Effector memory CD8-positive, alpha-beta T cell (primary cell): Measurements from ENCODE around the gene VAV1.
A peak's percentile ranks its signal among the peaks of the same experiment; 100 is the strongest.
"Not testable (repeated sequence)": the region's sequence is repeated elsewhere in the genome, so short reads cannot be mapped to it uniquely, and the experiment has no call there.

Source experiments
- ATAC-seq: fragments of 150-1000 bp; cut with Tn5 transposase; replicated peaks from 2 replicates; pipeline ENCODE4 v1.10.0; 2021; ENCODE audit warnings: mild to moderate bottlenecking, moderate library complexity
- DNase-seq, 3 experiments: peaks; one replicate each; pipeline ENCODE4 v3.0.0; 2021
- H3K27ac Mint-ChIP-seq, 2 donors: one replicate each; pipeline ENCODE4 v1.8.0; 2022; ENCODE audit warnings: mild to moderate bottlenecking in 2 of 2, mixed read lengths in 2 of 2, moderate library complexity in 2 of 2
- H3K27me3 Mint-ChIP-seq, 2 donors: one replicate each; pipeline ENCODE4 v1.8.0; 2022; ENCODE audit warnings: mixed read lengths in 2 of 2
- H3K36me3 Mint-ChIP-seq: one replicate; pipeline ENCODE4 v1.8.0; 2022; ENCODE audit warnings: mild to moderate bottlenecking, moderate library complexity, mixed read lengths; ENCODE audit not compliant: insufficient read depth
- H3K4me1 Mint-ChIP-seq, 2 donors: one replicate each; pipeline ENCODE4 v1.8.0; 2022; ENCODE audit warnings: low read depth in 2 of 2, mixed read lengths in 2 of 2
- H3K4me3 Mint-ChIP-seq, 2 donors: one replicate each; pipeline ENCODE4 v1.8.0; 2022; ENCODE audit warnings: mild to moderate bottlenecking in 2 of 2, mixed read lengths in 2 of 2, moderate library complexity in 2 of 2
- H3K9me3 Mint-ChIP-seq, 2 donors: one replicate each; pipeline ENCODE4 v1.8.0; 2022; ENCODE audit warnings: mixed read lengths in 2 of 2

Gene VAV1

DNA sequence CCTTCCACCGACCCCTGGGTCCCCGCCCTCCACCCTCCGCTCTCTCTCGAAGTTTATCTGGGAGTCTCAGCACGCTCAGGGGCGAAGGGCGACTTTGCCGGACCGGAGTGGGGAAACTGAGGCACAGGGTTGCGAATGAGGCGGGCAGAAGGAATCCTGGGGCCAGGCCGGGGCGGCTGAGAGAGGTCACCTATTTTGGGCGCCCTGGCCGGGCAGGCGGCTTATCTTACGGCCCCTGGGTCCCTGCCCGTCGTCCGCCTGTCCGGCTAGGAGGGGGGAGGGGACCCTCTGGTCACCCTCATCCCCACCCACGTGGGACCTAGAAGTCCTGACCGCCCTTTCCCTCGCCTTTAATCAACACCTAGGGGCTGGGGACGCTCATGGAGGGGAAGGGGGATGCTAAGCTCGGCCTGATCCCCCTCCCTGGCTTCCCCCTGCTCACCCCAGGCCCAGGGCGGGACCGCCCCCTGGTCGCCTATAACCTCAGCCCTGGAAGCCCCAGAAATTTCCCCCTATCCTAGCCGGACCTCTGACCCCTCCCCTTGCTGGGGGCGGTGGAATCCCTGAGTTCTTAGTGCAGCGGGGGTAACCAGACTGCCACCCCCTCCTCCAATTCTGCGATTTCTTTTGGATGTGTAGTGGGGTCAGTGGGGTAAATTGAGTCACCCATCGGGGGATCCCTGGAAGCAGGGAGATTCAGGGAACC lies 32.5 kb upstream of the VAV1 start:
- Mint-ChIP-seq H3K36me3 (peaks cover 29% of the 10 kb centered on the region), H3K27me3 (no peaks in the 10 kb centered on the region), H3K4me3 (peak overlapping the region; percentile 87 to 97), H3K4me1 (peaks cover 27 to 34% of the 10 kb centered on the region in 2 donors), H3K9me3 (no peaks in the 10 kb centered on the region), H3K27ac (peak overlapping the region in 1 of 2 donors; percentile 97)
- no peak for ATAC-seq
- DNase-seq: no peak

DNA sequence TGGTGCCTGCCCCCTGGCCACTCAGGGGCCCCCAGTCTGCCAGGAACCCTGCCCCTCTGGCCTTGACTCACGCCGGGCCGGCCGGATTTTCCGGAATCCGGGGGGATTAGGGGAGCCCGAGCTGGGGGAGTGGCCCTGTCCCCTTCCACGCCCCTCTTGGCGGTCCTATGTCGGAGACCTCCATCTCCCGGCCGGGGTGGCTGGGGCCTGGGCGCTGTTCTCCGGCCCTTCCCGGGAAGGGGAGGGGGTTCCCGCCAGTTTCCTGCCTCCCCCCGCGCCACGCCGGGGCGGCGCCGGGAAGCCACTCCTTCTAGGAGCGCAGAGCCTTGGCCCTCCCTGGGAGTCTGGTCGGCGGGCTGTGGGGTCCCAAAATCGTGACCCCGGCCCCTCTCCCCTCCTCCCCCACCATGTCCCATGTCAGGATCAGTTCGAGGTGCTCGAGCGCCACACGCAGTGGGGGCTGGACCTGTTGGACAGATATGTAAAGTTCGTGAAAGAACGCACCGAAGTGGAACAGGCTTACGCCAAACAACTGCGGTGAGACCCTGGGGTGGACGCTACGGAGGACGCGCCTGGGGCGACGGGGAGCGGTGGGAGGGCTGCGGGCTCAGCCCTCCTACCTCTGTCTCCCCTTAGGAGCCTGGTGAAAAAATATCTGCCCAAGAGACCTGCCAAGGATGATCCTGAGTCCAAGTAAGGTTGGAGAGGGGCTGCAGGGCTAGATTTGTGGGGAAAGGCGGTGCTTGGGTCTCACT lies 31.7 kb upstream of the VAV1 start:
- DNase-seq: no peak
- H3K4me3 Mint-ChIP-seq: peak overlapping the region; percentile 87 to 97
- no peaks in the 10 kb centered on the region for H3K9me3 Mint-ChIP-seq
- peaks cover 26% of the 10 kb centered on the region for H3K36me3 Mint-ChIP-seq
- H3K27me3 Mint-ChIP-seq: no peaks in the 10 kb centered on the region
- H3K4me1 Mint-ChIP-seq: peaks cover 25 to 34% of the 10 kb centered on the region in 2 donors
- H3K27ac Mint-ChIP-seq: peak overlapping the region in 1 of 2 donors; percentile 28
- no peak for ATAC-seq

DNA sequence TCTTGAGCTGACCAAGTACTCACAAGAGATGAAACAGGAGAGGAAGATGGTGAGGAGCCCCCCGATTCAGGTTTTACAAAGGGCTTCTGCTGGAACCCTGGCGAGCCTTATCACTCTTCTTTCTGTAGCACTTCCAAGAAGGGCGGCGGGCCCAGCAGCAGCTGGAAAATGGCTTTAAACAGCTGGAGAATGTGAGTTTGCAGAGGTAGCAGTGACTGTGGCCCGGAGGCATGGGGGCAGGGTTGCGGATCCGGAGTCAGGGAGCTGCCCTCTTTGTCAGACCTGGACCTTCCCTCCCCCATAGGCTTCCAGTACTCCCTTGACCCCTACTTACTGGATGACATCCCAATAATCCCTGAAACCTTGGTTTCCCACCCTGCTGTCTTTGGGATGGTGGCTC lies 29.4 kb upstream of the VAV1 start:
- Mint-ChIP-seq H3K36me3 (peaks cover 20% of the 10 kb centered on the region), H3K4me1 (peaks cover 13 to 19% of the 10 kb centered on the region in 2 donors), H3K27me3 (no peaks in the 10 kb centered on the region), H3K27ac (peak overlapping the region in 1 of 2 donors; percentile 58), H3K9me3 (no peaks in the 10 kb centered on the region), H3K4me3 (no peak overlapping the region)
- no peak for ATAC-seq
- no peak for DNase-seq

DNA sequence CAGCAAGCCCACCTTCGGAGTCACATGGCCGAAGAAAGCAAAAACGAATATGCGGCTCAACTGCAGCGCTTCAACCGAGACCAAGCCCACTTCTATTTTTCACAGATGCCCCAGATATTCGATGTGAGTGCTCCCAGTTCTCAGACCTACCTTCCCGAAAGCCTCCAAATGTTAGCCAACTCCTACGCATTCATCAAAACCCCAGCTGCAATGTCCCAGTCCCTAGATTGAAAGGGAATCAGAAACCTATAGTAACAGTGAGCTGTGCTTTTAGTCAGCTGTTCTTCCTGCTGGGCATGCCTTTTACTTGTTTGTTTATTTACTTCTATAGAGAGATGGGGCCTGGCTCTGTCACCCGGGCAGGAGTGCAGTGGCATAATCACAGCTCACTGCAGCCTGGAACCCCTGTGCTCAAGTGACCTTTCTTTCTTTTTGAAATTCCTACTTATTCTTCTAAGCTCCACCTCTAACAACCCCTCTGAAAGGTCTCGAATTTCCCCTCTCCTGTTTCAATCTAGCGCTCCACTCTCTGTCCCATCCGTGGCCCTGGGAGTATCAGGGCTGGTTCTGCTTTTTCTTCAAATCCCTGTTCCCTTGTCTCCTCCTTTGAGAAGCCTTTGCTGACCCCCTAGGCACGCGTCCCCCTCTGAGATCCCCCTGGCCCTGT lies 28.7 kb upstream of the VAV1 start:
- no peak overlapping the region for H3K4me3 Mint-ChIP-seq
- peaks cover 20% of the 10 kb centered on the region for H3K36me3 Mint-ChIP-seq
- H3K4me1 Mint-ChIP-seq: peaks cover 5 to 12% of the 10 kb centered on the region in 2 donors
- no peaks in the 10 kb centered on the region for H3K27me3 Mint-ChIP-seq
- DNase-seq (no peak), ATAC-seq (no peak)
- no peak overlapping the region for H3K27ac Mint-ChIP-seq
- no peaks in the 10 kb centered on the region for H3K9me3 Mint-ChIP-seq

DNA sequence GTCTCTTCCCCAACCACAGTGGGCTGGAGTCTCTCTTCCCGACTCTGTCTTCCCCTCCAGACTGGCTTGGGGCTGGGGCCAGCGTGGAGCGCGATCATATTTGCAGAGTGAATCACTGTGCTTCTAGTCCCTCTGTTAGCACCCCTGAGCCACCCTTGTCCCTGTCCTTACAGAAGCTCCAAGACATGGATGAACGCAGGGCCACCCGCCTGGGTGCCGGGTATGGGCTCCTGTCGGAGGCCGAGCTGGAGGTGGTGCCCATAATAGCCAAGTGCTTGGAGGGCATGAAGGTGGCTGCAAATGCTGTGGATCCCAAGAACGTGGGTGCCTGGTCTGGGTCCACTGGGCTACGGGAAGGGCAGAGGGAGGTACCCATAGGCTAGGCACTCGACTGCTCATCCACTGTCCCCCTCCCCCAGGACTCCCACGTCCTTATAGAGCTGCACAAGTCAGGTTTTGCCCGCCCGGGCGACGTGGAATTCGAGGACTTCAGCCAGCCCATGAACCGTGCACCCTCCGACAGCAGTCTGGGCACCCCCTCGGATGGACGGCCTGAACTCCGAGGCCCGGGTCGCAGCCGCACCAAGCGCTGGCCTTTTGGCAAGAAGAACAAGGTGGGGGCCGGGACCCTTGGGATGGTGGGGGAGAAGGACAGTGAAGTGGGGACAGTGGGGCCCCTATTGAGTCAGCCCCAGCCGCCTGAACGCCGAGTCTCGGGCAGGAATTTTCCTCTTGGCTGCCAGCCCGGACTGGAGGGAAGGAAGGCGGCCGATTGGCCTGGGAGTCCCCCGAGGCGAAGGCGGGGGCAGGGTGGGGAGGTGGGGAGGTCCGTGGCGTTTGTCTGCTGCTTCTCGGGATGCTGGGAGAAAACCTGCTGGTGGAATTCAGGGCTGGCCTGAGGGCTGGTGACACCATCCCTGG lies 27.9 kb upstream of the VAV1 start:
- DNase-seq (no peak), ATAC-seq (no peak)
- H3K36me3 Mint-ChIP-seq: peaks cover 23% of the 10 kb centered on the region
- no peak overlapping the region for H3K4me3 Mint-ChIP-seq
- no peaks in the 10 kb centered on the region for H3K9me3 Mint-ChIP-seq
- H3K27ac Mint-ChIP-seq: no peak overlapping the region
- H3K27me3 Mint-ChIP-seq: no peaks in the 10 kb centered on the region
- peaks cover 0 to 7% of the 10 kb centered on the region in 2 donors for H3K4me1 Mint-ChIP-seq

DNA sequence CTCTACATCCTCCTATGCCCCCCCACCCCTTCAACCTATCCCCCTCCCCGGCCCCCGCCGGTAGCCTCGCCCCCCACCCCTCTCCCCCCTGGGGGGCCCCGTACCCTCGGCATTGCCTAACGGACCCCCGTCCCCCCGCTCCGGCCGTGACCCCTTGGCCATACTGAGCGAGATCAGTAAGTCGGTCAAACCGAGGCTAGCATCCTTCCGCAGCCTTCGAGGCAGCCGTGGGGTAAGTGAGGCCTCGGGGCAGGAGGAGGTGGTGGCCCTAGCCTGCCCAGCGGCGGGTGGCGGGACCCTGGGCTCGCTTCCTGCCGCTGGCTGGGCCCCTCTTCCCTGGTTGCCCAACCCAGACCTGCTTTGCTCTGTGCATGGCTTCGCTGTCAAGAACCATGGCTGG lies 26.5 kb upstream of the VAV1 start:
- no peaks in the 10 kb centered on the region for H3K27me3 Mint-ChIP-seq
- no peak overlapping the region for H3K27ac Mint-ChIP-seq
- no peaks in the 10 kb centered on the region for H3K9me3 Mint-ChIP-seq
- DNase-seq (no peak), ATAC-seq (no peak)
- H3K4me1 Mint-ChIP-seq: peaks cover 0 to 2% of the 10 kb centered on the region in 2 donors
- H3K36me3 Mint-ChIP-seq: peaks cover 27% of the 10 kb centered on the region
- no peak overlapping the region for H3K4me3 Mint-ChIP-seq

DNA sequence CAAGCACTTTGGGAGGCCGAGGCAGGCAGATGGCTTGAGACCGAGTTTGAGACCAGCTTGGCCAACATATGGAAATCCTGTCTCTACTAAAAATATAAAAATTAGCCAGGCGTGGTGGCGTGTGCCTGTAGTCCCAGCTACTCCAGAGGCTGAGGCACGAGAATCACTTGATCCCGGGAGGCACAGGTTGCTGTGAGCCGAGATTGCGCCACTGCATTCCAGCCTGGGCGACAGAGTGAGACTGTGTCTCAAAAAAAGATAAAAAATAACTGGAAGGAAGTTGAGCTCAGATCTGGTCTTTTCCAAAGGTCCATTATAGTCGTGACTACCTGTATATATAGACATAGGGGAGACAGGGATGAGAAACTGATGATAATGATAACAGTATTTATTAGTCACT lies 24.0 kb upstream of the VAV1 start:
- peaks cover 41% of the 10 kb centered on the region for H3K36me3 Mint-ChIP-seq
- H3K27me3 Mint-ChIP-seq, DNase-seq, H3K4me3 Mint-ChIP-seq, H3K4me1 Mint-ChIP-seq, ATAC-seq, H3K9me3 Mint-ChIP-seq: not testable (repeated sequence)
- H3K27ac Mint-ChIP-seq: peak overlapping the region in 1 of 2 donors; percentile 51

DNA sequence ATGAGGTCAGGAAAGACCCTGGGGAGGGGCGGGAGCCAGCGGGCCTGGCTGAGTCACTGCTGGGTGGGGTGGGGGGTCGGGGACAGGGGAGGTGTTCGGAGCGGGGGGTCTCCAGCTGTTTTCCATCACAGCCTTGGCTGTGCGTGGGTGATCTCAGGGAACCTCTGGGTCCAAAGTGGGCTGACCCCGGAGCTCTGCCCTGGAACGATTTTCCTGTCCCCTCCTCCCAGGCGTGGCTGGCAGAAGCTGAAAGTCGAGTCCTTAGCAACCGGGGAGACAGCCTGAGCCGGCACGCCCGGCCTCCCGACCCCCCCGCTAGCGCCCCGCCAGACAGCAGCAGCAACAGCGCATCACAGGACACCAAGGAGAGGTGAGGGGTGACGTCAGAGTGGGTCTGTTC lies 22.4 kb upstream of the VAV1 start:
- H3K27me3 Mint-ChIP-seq: no peaks in the 10 kb centered on the region
- no peak for DNase-seq
- H3K9me3 Mint-ChIP-seq: no peaks in the 10 kb centered on the region
- no peak overlapping the region for H3K27ac Mint-ChIP-seq
- no peak overlapping the region for H3K4me3 Mint-ChIP-seq
- H3K36me3 Mint-ChIP-seq: peaks cover 53% of the 10 kb centered on the region
- H3K4me1 Mint-ChIP-seq: peaks cover 10 to 11% of the 10 kb centered on the region in 2 donors
- no peak for ATAC-seq

DNA sequence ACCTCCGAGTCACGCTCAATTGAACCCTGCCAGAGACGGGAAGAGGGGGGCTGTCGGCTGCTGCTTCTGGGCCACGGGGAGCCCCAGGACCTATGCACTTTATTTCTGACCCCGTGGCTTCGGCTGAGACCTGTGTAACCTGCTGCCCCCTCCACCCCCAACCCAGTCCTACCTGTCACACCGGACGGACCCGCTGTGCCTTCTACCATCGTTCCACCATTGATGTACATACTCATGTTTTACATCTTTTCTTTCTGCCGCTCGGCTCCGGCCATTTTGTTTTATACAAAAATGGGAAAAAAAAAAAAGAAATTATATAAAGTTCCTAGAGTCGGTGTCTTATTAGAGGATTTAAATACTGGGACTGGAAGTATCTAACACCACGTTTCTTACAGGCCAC lies 21.3 kb upstream of the VAV1 start:
- peaks cover 10 to 11% of the 10 kb centered on the region in 2 donors for H3K4me1 Mint-ChIP-seq

DNA sequence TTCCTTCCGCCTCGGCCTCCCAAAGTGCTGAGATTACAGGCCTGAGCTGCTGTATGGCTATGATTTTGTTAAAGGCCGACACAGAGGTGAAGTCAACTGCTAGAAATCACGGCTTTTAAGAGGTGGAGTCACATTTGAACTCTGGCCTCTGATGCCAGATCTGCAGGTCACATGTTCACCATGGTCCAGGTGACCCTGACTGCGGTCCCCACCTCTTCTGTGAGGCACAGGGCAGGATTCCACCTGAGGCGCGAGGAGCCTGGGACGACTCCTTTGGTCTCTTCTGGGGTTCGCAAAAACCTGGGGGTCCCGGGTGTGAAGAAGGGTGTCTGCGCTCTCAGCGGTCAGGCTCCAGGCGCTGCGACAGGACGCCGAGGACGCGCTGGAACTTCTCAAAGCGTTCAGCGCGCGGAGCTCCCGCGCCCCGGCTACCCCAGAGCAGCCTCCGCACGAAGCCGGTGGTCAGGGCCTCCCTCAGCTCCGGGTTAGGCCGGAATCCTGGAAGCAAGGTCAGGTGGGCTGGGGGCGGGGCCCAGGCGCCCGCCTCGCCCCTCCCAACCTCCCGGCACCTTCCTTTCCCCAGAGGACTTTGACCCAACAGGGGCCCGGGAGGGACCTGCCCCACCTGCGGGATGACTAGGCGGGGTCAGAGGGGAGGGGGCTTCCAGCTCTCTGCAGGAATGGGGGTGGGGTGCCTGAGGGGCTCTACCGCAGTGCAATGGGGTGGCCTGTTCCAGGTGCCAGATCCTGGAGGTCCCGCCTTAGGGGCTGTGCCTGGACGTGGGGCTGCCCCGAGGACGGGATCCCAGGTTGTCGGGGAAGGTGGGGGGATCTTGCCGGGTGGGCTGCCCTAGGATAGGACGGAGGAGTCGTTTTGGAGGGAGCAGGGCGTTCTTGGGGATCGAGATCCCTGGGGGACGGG lies 20.0 kb upstream of the VAV1 start:
- peaks cover 48% of the 10 kb centered on the region for H3K36me3 Mint-ChIP-seq
- H3K4me3 Mint-ChIP-seq: peak overlapping the region; percentile 71 to 85
- H3K27ac Mint-ChIP-seq: peak overlapping the region; percentile 6 to 90
- no peaks in the 10 kb centered on the region for H3K27me3 Mint-ChIP-seq
- ATAC-seq (no peak), DNase-seq (no peak)
- peaks cover 10 to 11% of the 10 kb centered on the region in 2 donors for H3K4me1 Mint-ChIP-seq
- no peaks in the 10 kb centered on the region for H3K9me3 Mint-ChIP-seq

More for the DNA sequence above, 21.3 kb upstream of the VAV1 start:
- ATAC-seq: no peak
- Mint-ChIP-seq H3K9me3 (no peaks in the 10 kb centered on the region), H3K27me3 (no peaks in the 10 kb centered on the region), H3K36me3 (peaks cover 54% of the 10 kb centered on the region), H3K4me3 (no peak overlapping the region), H3K27ac (no peak overlapping the region)
- no peak for DNase-seq

DNA sequence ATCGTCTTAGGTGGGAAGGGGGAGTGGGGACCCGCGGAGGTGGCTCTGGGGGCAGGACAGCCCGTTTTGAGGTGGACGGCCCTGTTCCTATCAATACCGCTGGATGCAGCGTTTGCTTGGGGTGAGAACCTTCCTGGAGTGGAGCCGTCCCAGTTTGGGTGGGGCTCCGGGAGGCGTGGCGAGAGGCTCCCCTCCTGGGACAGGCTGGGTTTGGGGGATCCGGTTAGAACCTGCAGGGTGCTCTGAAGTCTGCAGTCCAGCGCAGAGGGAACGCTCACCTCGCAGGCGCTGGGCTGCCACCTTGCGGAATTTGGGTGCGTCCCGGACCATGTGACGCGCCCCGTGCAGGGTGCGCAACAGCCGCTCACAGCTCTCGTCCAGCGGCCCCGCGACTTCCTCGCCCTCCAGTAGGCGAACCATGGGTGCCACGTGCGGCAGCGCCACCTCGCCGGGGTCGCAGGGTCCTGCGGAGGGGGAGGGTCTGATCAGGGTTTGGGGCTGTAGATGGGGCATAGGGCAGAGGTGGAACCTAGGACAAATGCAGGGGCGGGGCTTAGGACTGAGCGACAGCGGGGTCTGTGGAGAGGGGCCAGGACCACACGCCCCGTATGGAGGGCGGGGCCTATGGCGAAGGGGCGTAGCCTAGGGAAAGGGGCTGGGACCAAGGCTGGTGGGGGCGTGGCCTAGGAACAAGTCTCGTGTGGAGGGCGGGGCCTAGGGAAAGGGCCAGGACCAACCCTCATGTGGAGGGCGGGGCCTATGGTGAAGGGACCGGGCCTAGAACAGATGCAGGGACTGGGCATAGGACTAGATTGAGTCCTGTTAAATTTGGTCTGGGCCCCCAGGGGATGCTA lies 19.1 kb upstream of the VAV1 start:
- H3K27ac Mint-ChIP-seq: peak overlapping the region; percentile 6 to 90

More for the DNA sequence above, 19.1 kb upstream of the VAV1 start:
- H3K4me1 Mint-ChIP-seq: peaks cover 10 to 12% of the 10 kb centered on the region in 2 donors
- no peaks in the 10 kb centered on the region for H3K9me3 Mint-ChIP-seq
- H3K4me3 Mint-ChIP-seq: peak overlapping the region; percentile 71 to 85
- peak; percentile 87 for ATAC-seq
- DNase-seq: peak; percentile 69 to 78 (median 72)
- H3K27me3 Mint-ChIP-seq: no peaks in the 10 kb centered on the region
- H3K36me3 Mint-ChIP-seq: peaks cover 50% of the 10 kb centered on the region
